ENCODE data around the gene PDE3A.

DNA sequence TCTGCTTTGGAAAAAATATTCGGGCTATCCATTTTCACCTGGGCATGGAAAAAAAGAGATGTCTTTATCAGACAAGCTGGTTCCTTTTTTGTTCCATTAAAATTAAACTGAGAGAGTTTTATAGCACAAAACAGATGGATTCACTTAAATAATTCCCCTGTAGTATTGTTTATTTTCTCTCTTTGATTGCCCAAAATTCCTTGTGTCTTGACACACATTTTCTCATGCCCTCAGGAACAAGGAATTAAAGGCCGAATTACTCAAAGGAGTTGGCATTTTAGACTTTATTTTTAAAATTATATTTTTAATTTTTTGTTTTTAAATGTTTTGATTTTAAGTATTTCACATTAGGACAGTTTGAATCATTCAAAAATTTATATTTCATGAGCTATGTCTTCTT is 257.2 kb downstream of the PDE3A start:
- TF ChIP-seq GATA3 (IDR thresholded peaks at IDR 0.05; ENCODE audit: low read depth, low read length) (no peak), GATA2 (IDR thresholded peaks at IDR 0.05; ENCODE audit: low read depth, low read length) (no peak)

All from SH-SY5Y (cell line).